ENCODE results near the gene GSTM5.

DNA sequence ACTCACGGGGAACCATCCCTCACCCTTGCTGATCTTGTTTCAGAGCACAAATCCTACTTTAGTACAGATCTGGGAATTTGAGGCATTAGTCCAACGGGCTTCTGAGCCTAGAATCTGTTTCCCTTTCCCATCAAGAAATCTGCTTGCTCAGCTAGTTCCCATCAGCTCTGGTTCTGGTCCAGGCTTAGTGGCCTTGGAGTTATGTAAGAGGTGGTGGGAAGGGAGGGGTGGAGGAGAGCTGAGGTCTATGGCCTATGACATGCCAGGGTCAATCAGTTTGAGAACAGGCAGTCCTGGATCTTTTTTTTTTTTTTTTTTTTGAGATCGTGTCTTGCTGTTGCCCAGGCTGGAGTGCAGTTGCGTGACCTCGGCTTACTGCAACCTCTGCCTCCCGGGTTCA, 20.3 kb upstream of the GSTM5 start:
- TF ChIP-seq, protein P1, sequence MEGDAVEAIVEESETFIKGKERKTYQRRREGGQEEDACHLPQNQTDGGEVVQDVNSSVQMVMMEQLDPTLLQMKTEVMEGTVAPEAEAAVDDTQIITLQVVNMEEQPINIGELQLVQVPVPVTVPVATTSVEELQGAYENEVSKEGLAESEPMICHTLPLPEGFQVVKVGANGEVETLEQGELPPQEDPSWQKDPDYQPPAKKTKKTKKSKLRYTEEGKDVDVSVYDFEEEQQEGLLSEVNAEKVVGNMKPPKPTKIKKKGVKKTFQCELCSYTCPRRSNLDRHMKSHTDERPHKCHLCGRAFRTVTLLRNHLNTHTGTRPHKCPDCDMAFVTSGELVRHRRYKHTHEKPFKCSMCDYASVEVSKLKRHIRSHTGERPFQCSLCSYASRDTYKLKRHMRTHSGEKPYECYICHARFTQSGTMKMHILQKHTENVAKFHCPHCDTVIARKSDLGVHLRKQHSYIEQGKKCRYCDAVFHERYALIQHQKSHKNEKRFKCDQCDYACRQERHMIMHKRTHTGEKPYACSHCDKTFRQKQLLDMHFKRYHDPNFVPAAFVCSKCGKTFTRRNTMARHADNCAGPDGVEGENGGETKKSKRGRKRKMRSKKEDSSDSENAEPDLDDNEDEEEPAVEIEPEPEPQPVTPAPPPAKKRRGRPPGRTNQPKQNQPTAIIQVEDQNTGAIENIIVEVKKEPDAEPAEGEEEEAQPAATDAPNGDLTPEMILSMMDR (IDR thresholded peaks at IDR 0.05) = no peak
- no peak for TF ChIP-seq POLR2AphosphoS5 (IDR thresholded peaks at IDR 0.05)

Data from prostate gland (tissue), 2 donors.